Measurements from ENCODE around the gene EFCAB12. TPM values are rescaled to one million over a fixed set of nuclear protein-coding genes. Genes with fewer than 3 reads are reported as not detected.
A peak's percentile ranks its signal among the peaks of the same experiment; 100 is the strongest.

EFCAB12 gene
- total and polyA plus RNA-seq, 9 donors = 0.04 to 0.41 (median 0.10) TPM

DNA sequence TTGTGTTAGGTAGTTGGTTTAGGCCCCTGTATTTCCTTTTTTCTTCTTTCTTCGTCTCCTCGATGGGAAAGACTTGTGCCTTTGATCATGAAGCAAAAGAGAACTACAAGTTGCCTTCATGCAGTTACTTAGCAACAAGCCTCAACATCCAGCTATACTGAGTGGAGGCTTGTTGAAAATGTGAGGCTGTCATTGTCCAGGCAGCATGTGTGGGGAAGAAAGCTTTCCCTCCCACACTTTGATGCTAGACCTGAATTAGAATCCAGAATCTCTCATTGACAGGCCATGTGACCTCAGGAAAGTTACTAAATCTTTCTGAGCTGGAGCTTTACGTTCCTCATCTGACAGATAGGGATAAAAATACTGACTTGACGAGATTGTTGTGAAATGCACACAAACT is 35.3 kb upstream of the EFCAB12 start:
- DNase-seq = no peak
- Histone ChIP-seq H3K4me3 (ENCODE audit: low read length) (no peak overlapping the region), H3K27me3 (ENCODE audit: control insufficient read depth, insufficient read depth, low read length) (no peaks in the 10 kb centered on the region), H3K36me3 (ENCODE audit: control insufficient read depth, insufficient read depth, low read length) (peaks cover 50% of the 10 kb centered on the region), H3K27ac (ENCODE audit: low read length) (no peak overlapping the region), H3K9me3 (replicated peaks; ENCODE audit: control insufficient read depth, low read depth, low read length) (no peaks in the 10 kb centered on the region), H3K4me1 (ENCODE audit: control insufficient read depth, insufficient read depth, low read length) (no peaks in the 10 kb centered on the region)
- 81% methylated on average over 2 of the region's 4 CpGs for WGBS (ENCODE audit: insufficient coverage)

DNA sequence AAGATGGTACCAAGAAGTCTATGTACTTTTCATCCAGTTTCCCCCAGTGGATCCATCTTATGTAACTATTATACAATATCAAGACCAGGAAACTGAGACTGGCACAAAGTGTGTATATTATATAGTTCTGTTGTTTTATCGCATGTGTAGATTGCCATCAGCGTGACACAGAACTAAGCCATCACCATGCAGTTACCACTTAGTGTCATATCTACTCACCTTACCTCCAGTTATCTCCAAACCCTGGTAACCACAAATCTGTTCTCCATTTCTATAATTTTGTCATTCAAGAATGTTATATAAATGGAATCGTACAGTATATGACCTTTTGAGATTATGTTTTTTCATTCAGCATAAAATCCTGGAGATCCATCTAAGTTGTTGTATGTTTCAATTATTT is 34.7 kb upstream of the EFCAB12 start:
- peaks cover 52% of the 10 kb centered on the region for H3K36me3 ChIP-seq (ENCODE audit: control insufficient read depth, insufficient read depth, low read length)
- no peak overlapping the region for H3K4me3 ChIP-seq (ENCODE audit: low read length)
- no peaks in the 10 kb centered on the region for H3K9me3 ChIP-seq (replicated peaks; ENCODE audit: control insufficient read depth, low read depth, low read length)
- no CpG with 5 or more reads among the region's 3 CpGs for WGBS (ENCODE audit: insufficient coverage)
- H3K27ac ChIP-seq (ENCODE audit: low read length) = no peak overlapping the region
- H3K27me3 ChIP-seq (ENCODE audit: control insufficient read depth, insufficient read depth, low read length) = no peaks in the 10 kb centered on the region
- H3K4me1 ChIP-seq (ENCODE audit: control insufficient read depth, insufficient read depth, low read length) = no peaks in the 10 kb centered on the region
- DNase-seq = no peak

DNA sequence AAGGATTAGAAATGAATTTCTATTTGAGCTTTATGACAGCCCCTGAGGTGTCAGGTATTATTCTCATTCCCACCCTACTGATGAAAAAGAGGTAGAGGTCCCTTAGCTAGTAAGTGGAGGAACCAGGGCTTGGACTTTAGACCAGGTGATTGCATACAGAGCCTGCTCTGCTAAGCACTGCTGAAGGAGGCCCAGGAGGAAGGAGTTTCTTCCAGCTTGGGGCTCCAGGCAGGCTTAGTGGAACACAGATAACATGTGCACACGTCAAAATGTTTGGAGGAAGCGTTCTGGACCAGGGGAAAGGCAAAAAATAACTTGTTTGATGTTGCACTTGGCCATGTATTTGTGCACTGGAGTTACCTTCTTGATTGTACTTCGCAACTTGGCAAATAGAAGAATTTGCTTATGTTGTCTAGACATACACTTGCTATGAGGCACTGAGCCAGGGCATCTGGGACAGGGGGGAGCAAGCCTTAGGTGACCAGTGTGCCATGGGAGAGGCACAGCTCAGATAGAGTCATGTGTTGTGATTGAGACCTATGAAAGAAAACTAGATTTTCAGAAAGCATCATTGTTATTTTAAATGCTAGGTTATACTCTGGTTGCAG is 34.0 kb upstream of the EFCAB12 start:
- H3K27ac ChIP-seq (ENCODE audit: low read length) = no peak overlapping the region
- H3K4me1 ChIP-seq (ENCODE audit: control insufficient read depth, insufficient read depth, low read length) = no peaks in the 10 kb centered on the region
- 91% methylated on average over 3 of the region's 3 CpGs for WGBS (ENCODE audit: insufficient coverage)
- no peaks in the 10 kb centered on the region for H3K9me3 ChIP-seq (replicated peaks; ENCODE audit: control insufficient read depth, low read depth, low read length)
- peaks cover 46% of the 10 kb centered on the region for H3K36me3 ChIP-seq (ENCODE audit: control insufficient read depth, insufficient read depth, low read length)
- no peak for DNase-seq
- H3K27me3 ChIP-seq (ENCODE audit: control insufficient read depth, insufficient read depth, low read length) = no peaks in the 10 kb centered on the region
- no peak overlapping the region for H3K4me3 ChIP-seq (ENCODE audit: low read length)

DNA sequence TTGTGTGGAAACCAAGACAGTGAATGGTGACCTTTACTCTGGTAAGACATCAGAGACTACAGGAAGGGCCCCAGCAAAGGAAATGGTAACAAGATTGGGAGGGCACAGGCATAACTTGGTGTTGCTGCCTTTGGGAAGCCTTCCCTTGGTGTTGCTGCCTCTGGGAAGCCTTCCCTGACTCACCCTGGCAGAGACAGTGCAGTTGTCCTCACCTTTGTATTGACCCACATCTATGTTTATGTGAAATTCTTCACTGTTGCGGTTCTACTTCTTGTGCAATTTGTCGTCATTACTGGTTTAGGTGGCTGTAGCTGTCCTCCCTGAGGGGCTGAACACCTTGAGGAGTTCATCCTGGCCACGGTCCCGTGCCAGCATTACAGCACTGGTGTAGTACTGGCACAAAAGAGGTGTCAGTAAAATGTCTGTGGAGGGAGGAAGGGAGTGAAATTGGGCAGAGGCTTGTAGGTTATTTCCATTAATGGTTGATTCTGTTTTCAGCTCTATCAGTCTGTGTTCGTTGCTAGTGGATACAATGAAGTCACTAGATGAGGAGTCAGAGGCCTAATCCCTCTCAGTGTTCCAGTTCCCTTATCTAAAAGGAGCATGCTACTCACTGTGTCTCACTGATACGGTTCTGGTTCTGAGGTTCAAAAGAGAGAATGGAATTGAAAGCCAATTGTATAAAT is 33.2 kb upstream of the EFCAB12 start:
- H3K9me3 ChIP-seq (replicated peaks; ENCODE audit: control insufficient read depth, low read depth, low read length) = no peaks in the 10 kb centered on the region
- DNase-seq = no peak
- no peaks in the 10 kb centered on the region for H3K27me3 ChIP-seq (ENCODE audit: control insufficient read depth, insufficient read depth, low read length)
- no peak overlapping the region for H3K4me3 ChIP-seq (ENCODE audit: low read length)
- peaks cover 45% of the 10 kb centered on the region for H3K36me3 ChIP-seq (ENCODE audit: control insufficient read depth, insufficient read depth, low read length)
- no peak overlapping the region for H3K27ac ChIP-seq (ENCODE audit: low read length)
- H3K4me1 ChIP-seq (ENCODE audit: control insufficient read depth, insufficient read depth, low read length) = no peaks in the 10 kb centered on the region
- WGBS (ENCODE audit: insufficient coverage) = 94% methylated on average over 4 of the region's 6 CpGs

DNA sequence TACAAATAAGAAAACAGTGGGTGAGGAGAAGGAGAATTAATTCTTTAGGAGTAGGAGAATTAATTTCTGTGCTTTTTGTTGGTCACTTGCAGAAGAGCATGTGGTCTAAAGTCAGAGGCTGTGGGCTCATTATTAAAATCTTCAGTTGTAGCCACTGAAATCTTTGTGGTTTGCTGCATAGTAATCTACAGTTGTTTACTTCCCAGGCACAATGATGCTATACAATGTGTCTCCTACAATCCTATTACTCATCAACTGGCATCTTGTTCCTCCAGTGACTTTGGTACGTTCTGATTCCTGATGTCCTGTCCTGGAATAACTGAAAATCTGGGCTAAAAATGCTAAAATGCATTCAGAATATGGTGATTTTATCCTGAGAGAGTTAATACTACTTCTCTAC is 32.6 kb upstream of the EFCAB12 start:
- WGBS (ENCODE audit: insufficient coverage) = no CpG with 5 or more reads among the region's 1 CpG
- H3K27me3 ChIP-seq (ENCODE audit: control insufficient read depth, insufficient read depth, low read length) = no peaks in the 10 kb centered on the region
- H3K4me1 ChIP-seq (ENCODE audit: control insufficient read depth, insufficient read depth, low read length) = no peaks in the 10 kb centered on the region
- DNase-seq = no peak
- no peaks in the 10 kb centered on the region for H3K9me3 ChIP-seq (replicated peaks; ENCODE audit: control insufficient read depth, low read depth, low read length)
- H3K36me3 ChIP-seq (ENCODE audit: control insufficient read depth, insufficient read depth, low read length) = peaks cover 47% of the 10 kb centered on the region
- H3K27ac ChIP-seq (ENCODE audit: low read length) = no peak overlapping the region
- no peak overlapping the region for H3K4me3 ChIP-seq (ENCODE audit: low read length)

DNA sequence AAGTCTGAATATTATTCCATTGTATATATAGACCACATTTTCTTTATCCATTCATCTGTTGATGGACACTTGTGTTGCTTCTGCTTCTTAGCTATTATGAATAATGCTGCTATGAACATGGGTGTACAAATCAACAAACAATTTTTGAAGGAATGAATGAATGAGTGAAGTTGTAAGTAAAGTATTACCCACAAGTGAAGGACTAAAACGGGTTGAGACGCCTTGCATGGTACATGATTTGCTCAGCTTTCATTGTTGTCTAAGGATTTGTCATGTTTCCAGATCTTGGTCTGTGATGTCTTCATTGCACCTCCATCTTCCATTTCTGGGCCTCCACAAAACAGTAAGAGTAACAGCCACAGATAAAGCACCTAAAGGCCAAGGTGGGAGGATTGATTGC is 32.1 kb upstream of the EFCAB12 start:
- no peaks in the 10 kb centered on the region for H3K9me3 ChIP-seq (replicated peaks; ENCODE audit: control insufficient read depth, low read depth, low read length)
- H3K27ac ChIP-seq (ENCODE audit: low read length) = no peak overlapping the region
- no CpG with 5 or more reads among the region's 2 CpGs for WGBS (ENCODE audit: insufficient coverage)
- H3K4me1 ChIP-seq (ENCODE audit: control insufficient read depth, insufficient read depth, low read length) = no peaks in the 10 kb centered on the region
- H3K36me3 ChIP-seq (ENCODE audit: control insufficient read depth, insufficient read depth, low read length) = peaks cover 51% of the 10 kb centered on the region
- no peaks in the 10 kb centered on the region for H3K27me3 ChIP-seq (ENCODE audit: control insufficient read depth, insufficient read depth, low read length)
- H3K4me3 ChIP-seq (ENCODE audit: low read length) = no peak overlapping the region
- DNase-seq = no peak

DNA sequence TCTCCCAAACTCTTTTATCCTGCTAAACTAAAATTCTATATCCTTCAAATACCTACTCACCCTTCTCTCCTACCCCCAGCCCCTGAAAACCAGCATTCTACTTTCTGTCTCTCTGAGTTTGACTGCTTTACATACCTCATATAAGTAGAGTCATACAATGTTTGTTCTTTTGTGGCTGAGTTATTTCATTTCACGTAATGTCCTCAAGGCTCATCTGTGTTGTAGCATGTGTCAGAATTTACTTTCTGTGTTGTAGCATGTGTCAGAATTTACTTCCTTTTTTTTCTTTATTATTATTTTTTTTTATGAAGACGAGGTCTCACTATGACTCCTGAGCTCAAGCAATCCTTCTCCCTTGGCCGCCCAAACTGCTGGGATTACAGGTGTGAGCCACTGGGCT is 31.7 kb upstream of the EFCAB12 start:
- WGBS (ENCODE audit: insufficient coverage) = no CpG with 5 or more reads among the region's 3 CpGs
- no peak for DNase-seq
- Histone ChIP-seq H3K4me1 (ENCODE audit: control insufficient read depth, insufficient read depth, low read length) (no peaks in the 10 kb centered on the region), H3K36me3 (ENCODE audit: control insufficient read depth, insufficient read depth, low read length) (peaks cover 51% of the 10 kb centered on the region), H3K27me3 (ENCODE audit: control insufficient read depth, insufficient read depth, low read length) (no peaks in the 10 kb centered on the region), H3K27ac (ENCODE audit: low read length) (no peak overlapping the region), H3K4me3 (ENCODE audit: low read length) (no peak overlapping the region), H3K9me3 (replicated peaks; ENCODE audit: control insufficient read depth, low read depth, low read length) (no peaks in the 10 kb centered on the region)

DNA sequence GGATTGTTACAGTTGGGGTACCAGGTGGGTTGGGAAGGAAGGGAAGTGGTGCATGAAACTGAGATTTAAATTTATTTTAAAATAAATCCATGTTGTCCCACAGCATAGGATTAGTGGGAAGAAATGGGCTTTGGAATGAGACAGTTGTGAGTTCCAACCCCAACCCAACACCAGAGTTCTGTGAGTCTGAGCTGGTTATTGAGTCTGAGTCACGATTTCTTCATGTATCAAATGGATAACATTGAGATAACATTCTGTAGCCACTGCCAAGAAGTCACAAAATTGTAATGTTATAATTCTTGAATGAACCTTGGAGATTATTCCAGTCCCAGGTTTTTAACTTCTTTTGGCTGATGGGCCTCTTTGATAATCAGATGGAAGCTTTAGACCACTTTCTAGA is 25.3 kb upstream of the EFCAB12 start:
- no CpG with 5 or more reads among the region's 1 CpG for WGBS (ENCODE audit: insufficient coverage)
- H3K27ac ChIP-seq (ENCODE audit: low read length) = no peak overlapping the region
- H3K4me3 ChIP-seq (ENCODE audit: low read length) = no peak overlapping the region
- no peak for DNase-seq
- H3K27me3 ChIP-seq (ENCODE audit: control insufficient read depth, insufficient read depth, low read length) = no peaks in the 10 kb centered on the region
- no peaks in the 10 kb centered on the region for H3K9me3 ChIP-seq (replicated peaks; ENCODE audit: control insufficient read depth, low read depth, low read length)
- peaks cover 57% of the 10 kb centered on the region for H3K36me3 ChIP-seq (ENCODE audit: control insufficient read depth, insufficient read depth, low read length)
- no peaks in the 10 kb centered on the region for H3K4me1 ChIP-seq (ENCODE audit: control insufficient read depth, insufficient read depth, low read length)

DNA sequence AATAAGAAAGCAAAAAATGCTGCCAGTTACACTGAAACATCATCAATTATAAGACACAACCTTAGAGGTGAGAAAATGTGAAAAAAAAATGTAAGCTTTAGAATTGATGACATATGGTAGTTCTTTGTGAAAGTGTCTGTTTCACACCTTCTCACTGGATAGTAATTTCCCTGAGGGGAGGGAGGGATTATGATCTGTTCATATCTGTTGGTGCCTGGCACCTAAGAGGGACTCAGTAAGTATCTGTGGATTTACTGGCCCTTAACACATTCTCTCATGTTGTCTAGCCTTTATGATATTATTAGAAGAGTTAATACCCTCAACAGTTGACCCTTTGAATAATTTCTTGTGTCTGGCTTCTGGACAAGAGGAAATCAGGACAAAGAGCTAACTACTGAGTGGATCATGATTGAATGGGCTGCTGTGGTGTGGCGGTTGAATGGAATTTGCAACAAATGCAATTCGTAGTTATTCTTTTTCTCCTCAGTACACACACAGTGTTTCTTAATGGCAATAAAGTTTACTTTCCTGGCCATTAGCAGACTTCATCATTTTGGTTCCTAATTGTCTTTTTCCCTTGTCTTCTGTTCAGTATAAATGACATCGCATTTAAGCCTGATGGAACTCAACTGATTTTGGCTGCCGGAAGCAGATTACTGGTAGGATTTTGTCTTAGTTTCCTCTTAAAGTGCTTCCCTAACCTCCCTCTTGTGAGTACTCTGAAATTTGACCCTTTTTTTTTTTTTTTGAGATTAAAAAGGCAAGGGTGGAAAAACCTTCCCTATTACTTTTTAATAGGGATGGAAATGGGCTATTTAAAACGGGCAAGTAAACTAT is 21.1 kb upstream of the EFCAB12 start:
- no peaks in the 10 kb centered on the region for H3K4me1 ChIP-seq (ENCODE audit: control insufficient read depth, insufficient read depth, low read length)
- H3K36me3 ChIP-seq (ENCODE audit: control insufficient read depth, insufficient read depth, low read length) = peaks cover 32% of the 10 kb centered on the region
- H3K27me3 ChIP-seq (ENCODE audit: control insufficient read depth, insufficient read depth, low read length) = no peaks in the 10 kb centered on the region
- no CpG with 5 or more reads among the region's 5 CpGs for whole genome bisulfite sequencing (ENCODE audit: insufficient coverage)
- H3K27ac ChIP-seq (ENCODE audit: low read length) = peak overlapping the region; percentile 4
- H3K4me3 ChIP-seq (ENCODE audit: low read length) = no peak overlapping the region
- DNase-seq = no peak
- H3K9me3 ChIP-seq (replicated peaks; ENCODE audit: control insufficient read depth, low read depth, low read length) = no peaks in the 10 kb centered on the region

DNA sequence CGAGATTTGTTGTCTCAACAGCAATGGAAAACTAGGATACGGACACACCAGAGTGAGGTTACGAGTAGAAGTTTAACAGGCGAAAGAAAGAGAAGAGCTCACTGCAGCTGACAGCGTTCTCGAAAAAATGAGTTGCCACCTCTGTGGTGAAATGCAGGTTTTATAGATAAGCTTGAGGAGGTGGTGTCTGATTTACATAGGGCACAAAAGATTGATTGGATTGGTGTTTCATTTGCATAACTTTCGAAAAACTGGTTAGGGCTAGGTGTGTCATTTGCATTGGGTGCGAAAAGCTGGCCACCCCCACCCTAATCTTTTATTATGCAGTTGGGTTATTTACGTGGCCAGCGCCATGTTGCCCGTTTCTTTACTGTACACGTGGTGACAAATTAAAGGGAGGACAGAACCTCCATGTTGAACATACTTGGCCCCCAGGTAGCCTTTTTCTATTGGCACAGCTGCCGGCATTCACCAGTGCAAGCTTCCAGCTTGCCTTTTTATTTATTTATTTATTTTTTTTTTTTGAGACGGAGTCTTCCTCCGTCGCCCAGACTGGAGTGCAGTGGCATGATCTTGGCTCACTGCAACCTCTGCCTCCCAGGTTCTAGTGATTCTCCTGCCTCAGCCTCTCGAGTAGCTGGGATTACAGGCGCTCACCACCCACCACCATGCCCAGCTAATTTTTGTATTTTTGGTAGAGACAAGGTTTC is 19.9 kb upstream of the EFCAB12 start:
- Histone ChIP-seq H3K4me1 (ENCODE audit: control insufficient read depth, insufficient read depth, low read length) (peaks cover under 1% of the 10 kb centered on the region), H3K9me3 (replicated peaks; ENCODE audit: control insufficient read depth, low read depth, low read length) (no peaks in the 10 kb centered on the region), H3K36me3 (ENCODE audit: control insufficient read depth, insufficient read depth, low read length) (peaks cover 24% of the 10 kb centered on the region), H3K27me3 (ENCODE audit: control insufficient read depth, insufficient read depth, low read length) (no peaks in the 10 kb centered on the region), H3K27ac (ENCODE audit: low read length) (no peak overlapping the region), H3K4me3 (ENCODE audit: low read length) (no peak overlapping the region)
- WGBS (ENCODE audit: insufficient coverage) = 81% methylated on average over 10 of the region's 18 CpGs
- DNase-seq = no peak

Data from muscle of leg (tissue), 11 donors.